CD4-positive, alpha-beta T cell treated with Interleukin-12 subunit alpha and Interleukin-12 subunit beta, for 1 hour (primary cell): ENCODE results near the gene CDH13.

Experiments used
- DNase-seq: peaks from one replicate; pipeline ENCODE4 v3.0.0-alpha.2; 2020

The CDH13 gene

GRCh38 chr16:82965808-82966207 is 339.0 kb downstream of the CDH13 start:
- DNase-seq = no peak

- no peak for DNase-seq
Measured at GRCh38 chr16:82967424-82967823, 340.7 kb downstream of the CDH13 start.

- DNase-seq = no peak
Measured at GRCh38 chr16:82971126-82971525, 344.4 kb downstream of the CDH13 start.

GRCh38 chr16:82972331-82972919 is 345.7 kb downstream of the CDH13 start:
- DNase-seq = no peak

- no peak for DNase-seq
Measured at GRCh38 chr16:82979406-82980111, 352.8 kb downstream of the CDH13 start.

- DNase-seq = no peak
Measured at GRCh38 chr16:82980810-82981209, 354.0 kb downstream of the CDH13 start.

GRCh38 chr16:82987767-82988166 is 361.0 kb downstream of the CDH13 start:
- DNase-seq = no peak

- DNase-seq = no peak
Measured at GRCh38 chr16:82990155-82990554, 363.4 kb downstream of the CDH13 start.

- DNase-seq = no peak
Measured at GRCh38 chr16:82991410-82991809, 364.6 kb downstream of the CDH13 start.

- DNase-seq = no peak
Measured at GRCh38 chr16:82991966-82992675, 365.4 kb downstream of the CDH13 start.

- DNase-seq = no peak
Measured at GRCh38 chr16:82992786-82993185, 366.0 kb downstream of the CDH13 start.

GRCh38 chr16:82993415-82993814 is 366.6 kb downstream of the CDH13 start:
- DNase-seq = no peak

- no peak for DNase-seq
Measured at GRCh38 chr16:82993926-82994325, 367.2 kb downstream of the CDH13 start.

GRCh38 chr16:82995286-82995923 is 368.6 kb downstream of the CDH13 start:
- no peak for DNase-seq

GRCh38 chr16:82995924-82996441 is 369.2 kb downstream of the CDH13 start:
- DNase-seq = no peak

GRCh38 chr16:82996814-82997213 is 370.0 kb downstream of the CDH13 start:
- no peak for DNase-seq

- DNase-seq = no peak
Measured at GRCh38 chr16:82999711-83000110, 372.9 kb downstream of the CDH13 start.

- DNase-seq = no peak
Measured at GRCh38 chr16:83002351-83003334, 375.9 kb downstream of the CDH13 start.

- DNase-seq = no peak
Measured at GRCh38 chr16:83004868-83005652, 378.3 kb downstream of the CDH13 start.

GRCh38 chr16:83005653-83006160 is 378.9 kb downstream of the CDH13 start:
- no peak for DNase-seq
